ENCODE measurements around the gene DSTYK.
A peak's percentile ranks its signal among the peaks of the same experiment; 100 is the strongest.

Gene DSTYK

GRCh38 chr1:205211169-205211838 is at the start of gene DSTYK:
Gene DSTYK (minus strand): TSS chr1:205211702. CDS start chr1:205211535, 167 bp downstream.
- peak; percentile 90 for DNase-seq

GRCh38 chr1:205259998-205260397 is 48.5 kb upstream of the DSTYK start:
- no peak for DNase-seq

GRCh38 chr1:205259324-205259832 is 47.9 kb upstream of the DSTYK start:
- DNase-seq: no peak

- no peak for DNase-seq
Observed at GRCh38 chr1:205258719-205259118, 47.2 kb upstream of the DSTYK start.

GRCh38 chr1:205258261-205258691 is 46.8 kb upstream of the DSTYK start:
- DNase-seq: no peak

- no peak for DNase-seq
Observed at GRCh38 chr1:205257735-205258134, 46.2 kb upstream of the DSTYK start.

GRCh38 chr1:205256951-205257625 is 45.6 kb upstream of the DSTYK start:
- no peak for DNase-seq

GRCh38 chr1:205255941-205256780 is 44.7 kb upstream of the DSTYK start:
- peak; percentile 82 for DNase-seq

GRCh38 chr1:205251576-205251975 is 40.1 kb upstream of the DSTYK start:
- DNase-seq: no peak

- peak; percentile 34 for DNase-seq
Observed at GRCh38 chr1:205250699-205251098, 39.2 kb upstream of the DSTYK start.

GRCh38 chr1:205249651-205250050 is 38.1 kb upstream of the DSTYK start:
- no peak for DNase-seq

GRCh38 chr1:205248793-205249601 is 37.5 kb upstream of the DSTYK start:
- DNase-seq: peak; percentile 83

- DNase-seq: no peak
Observed at GRCh38 chr1:205247130-205247921, 35.8 kb upstream of the DSTYK start.

GRCh38 chr1:205246351-205247119 is 35.0 kb upstream of the DSTYK start:
- no peak for DNase-seq

GRCh38 chr1:205245096-205245495 is 33.6 kb upstream of the DSTYK start:
- no peak for DNase-seq

GRCh38 chr1:205244384-205244783 is 32.9 kb upstream of the DSTYK start:
- no peak for DNase-seq

- peak; percentile 41 for DNase-seq
Observed at GRCh38 chr1:205243350-205244191, 32.1 kb upstream of the DSTYK start.

- no peak for DNase-seq
Observed at GRCh38 chr1:205241366-205242030, 30.0 kb upstream of the DSTYK start.

GRCh38 chr1:205240569-205240968 is 29.1 kb upstream of the DSTYK start:
- no peak for DNase-seq

Data from DMS79 treated with DMSO at 0.1 percent for 48 hours (cell line).